ENCODE data around the gene LONP2. TPM values are rescaled to one million over a fixed set of nuclear protein-coding genes. Genes with fewer than 3 reads are reported as not detected.

Gene LONP2
- polyA plus RNA-seq, 1 donor from 2014 or later, result 38.6 TPM

DNA sequence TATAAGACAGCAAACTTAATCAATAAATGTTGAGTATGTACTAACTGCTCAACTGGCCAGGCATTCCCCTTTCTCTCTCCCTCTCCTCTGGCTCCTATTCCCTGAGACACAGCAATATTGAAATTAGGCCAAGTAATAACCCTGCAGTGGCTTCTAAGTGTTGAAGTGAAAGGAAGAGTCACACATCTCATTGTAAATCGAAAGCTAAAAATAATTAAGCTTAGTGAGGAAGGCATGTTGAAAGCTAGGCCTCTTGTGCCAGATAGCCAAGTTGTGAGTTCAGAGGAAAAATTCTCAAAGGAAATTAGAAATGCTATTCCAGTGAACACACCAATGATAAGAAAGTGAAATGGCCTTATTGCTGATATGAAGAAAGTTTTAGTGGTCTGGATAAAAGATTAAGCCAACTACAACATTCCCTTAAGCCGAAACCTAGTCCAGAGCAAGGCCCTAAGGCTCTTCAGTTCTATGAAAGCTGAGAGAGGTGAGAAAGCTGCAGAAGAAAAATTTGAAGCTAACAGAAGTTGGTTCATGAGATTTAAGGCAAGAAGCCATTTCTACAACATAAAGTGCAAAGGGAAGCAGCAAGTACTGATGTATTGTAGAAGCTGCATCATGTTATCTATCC, 38.6 kb downstream of the LONP2 start:
- no peak overlapping the region for H3K4me2 ChIP-seq (ENCODE audit: low read length)
- TF ChIP-seq, protein P1, sequence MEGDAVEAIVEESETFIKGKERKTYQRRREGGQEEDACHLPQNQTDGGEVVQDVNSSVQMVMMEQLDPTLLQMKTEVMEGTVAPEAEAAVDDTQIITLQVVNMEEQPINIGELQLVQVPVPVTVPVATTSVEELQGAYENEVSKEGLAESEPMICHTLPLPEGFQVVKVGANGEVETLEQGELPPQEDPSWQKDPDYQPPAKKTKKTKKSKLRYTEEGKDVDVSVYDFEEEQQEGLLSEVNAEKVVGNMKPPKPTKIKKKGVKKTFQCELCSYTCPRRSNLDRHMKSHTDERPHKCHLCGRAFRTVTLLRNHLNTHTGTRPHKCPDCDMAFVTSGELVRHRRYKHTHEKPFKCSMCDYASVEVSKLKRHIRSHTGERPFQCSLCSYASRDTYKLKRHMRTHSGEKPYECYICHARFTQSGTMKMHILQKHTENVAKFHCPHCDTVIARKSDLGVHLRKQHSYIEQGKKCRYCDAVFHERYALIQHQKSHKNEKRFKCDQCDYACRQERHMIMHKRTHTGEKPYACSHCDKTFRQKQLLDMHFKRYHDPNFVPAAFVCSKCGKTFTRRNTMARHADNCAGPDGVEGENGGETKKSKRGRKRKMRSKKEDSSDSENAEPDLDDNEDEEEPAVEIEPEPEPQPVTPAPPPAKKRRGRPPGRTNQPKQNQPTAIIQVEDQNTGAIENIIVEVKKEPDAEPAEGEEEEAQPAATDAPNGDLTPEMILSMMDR (IDR thresholded peaks at IDR 0.05; ENCODE audit: poor library complexity, severe bottlenecking), result no peak
- TF ChIP-seq POLR2AphosphoS5 (IDR thresholded peaks at IDR 0.05), result no peak
- no peak for TF ChIP-seq EP300 (conservative IDR thresholded peaks at IDR 0.05; ENCODE audit: poor library complexity, severe bottlenecking)
- no peak for TF ChIP-seq EZH2 (IDR thresholded peaks at IDR 0.05; ENCODE audit: borderline replicate concordance, insufficient read depth, low read length, poor library complexity, severe bottlenecking)
- no peak for TF ChIP-seq RAD21 (conservative IDR thresholded peaks at IDR 0.05)
- no peak for TF ChIP-seq TAF1 (IDR thresholded peaks at IDR 0.05; ENCODE audit: low read depth)
- TF ChIP-seq MXI1 (conservative IDR thresholded peaks at IDR 0.05; ENCODE audit: poor library complexity, severe bottlenecking), result no peak
- TF ChIP-seq SMC3 (conservative IDR thresholded peaks at IDR 0.05; ENCODE audit: poor library complexity), result no peak
- TF ChIP-seq, protein P2, sequence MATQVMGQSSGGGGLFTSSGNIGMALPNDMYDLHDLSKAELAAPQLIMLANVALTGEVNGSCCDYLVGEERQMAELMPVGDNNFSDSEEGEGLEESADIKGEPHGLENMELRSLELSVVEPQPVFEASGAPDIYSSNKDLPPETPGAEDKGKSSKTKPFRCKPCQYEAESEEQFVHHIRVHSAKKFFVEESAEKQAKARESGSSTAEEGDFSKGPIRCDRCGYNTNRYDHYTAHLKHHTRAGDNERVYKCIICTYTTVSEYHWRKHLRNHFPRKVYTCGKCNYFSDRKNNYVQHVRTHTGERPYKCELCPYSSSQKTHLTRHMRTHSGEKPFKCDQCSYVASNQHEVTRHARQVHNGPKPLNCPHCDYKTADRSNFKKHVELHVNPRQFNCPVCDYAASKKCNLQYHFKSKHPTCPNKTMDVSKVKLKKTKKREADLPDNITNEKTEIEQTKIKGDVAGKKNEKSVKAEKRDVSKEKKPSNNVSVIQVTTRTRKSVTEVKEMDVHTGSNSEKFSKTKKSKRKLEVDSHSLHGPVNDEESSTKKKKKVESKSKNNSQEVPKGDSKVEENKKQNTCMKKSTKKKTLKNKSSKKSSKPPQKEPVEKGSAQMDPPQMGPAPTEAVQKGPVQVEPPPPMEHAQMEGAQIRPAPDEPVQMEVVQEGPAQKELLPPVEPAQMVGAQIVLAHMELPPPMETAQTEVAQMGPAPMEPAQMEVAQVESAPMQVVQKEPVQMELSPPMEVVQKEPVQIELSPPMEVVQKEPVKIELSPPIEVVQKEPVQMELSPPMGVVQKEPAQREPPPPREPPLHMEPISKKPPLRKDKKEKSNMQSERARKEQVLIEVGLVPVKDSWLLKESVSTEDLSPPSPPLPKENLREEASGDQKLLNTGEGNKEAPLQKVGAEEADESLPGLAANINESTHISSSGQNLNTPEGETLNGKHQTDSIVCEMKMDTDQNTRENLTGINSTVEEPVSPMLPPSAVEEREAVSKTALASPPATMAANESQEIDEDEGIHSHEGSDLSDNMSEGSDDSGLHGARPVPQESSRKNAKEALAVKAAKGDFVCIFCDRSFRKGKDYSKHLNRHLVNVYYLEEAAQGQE (IDR thresholded peaks at IDR 0.05; ENCODE audit: borderline replicate concordance), result no peak
- H3K9ac ChIP-seq (ENCODE audit: low read length), result no peak overlapping the region
- H3K27me3 ChIP-seq (ENCODE audit: insufficient read depth, low read depth, low read length), result no peaks in the 10 kb centered on the region
- H3K36me3 ChIP-seq (ENCODE audit: insufficient read depth, low read length), result peaks cover 15% of the 10 kb centered on the region
- H3K9me2 ChIP-seq (ENCODE audit: insufficient read depth, low read length), result no peaks in the 10 kb centered on the region
- H3F3A ChIP-seq (ENCODE audit: insufficient read depth, low read length, poor library complexity, severe bottlenecking), result no peaks in the 10 kb centered on the region
- no peaks in the 10 kb centered on the region for H3K79me2 ChIP-seq (replicated peaks; ENCODE audit: insufficient read depth, low read length)
- no peak overlapping the region for H3K4me3 ChIP-seq (ENCODE audit: low read length)
- peaks cover 9% of the 10 kb centered on the region for H3K9me3 ChIP-seq (ENCODE audit: low read length)
- H3K27ac ChIP-seq (ENCODE audit: low read length), result no peak overlapping the region
- no peak overlapping the region for H2AFZ ChIP-seq (ENCODE audit: low read depth, low read length)
- no peaks in the 10 kb centered on the region for H4K20me1 ChIP-seq (ENCODE audit: insufficient read depth)

DNA sequence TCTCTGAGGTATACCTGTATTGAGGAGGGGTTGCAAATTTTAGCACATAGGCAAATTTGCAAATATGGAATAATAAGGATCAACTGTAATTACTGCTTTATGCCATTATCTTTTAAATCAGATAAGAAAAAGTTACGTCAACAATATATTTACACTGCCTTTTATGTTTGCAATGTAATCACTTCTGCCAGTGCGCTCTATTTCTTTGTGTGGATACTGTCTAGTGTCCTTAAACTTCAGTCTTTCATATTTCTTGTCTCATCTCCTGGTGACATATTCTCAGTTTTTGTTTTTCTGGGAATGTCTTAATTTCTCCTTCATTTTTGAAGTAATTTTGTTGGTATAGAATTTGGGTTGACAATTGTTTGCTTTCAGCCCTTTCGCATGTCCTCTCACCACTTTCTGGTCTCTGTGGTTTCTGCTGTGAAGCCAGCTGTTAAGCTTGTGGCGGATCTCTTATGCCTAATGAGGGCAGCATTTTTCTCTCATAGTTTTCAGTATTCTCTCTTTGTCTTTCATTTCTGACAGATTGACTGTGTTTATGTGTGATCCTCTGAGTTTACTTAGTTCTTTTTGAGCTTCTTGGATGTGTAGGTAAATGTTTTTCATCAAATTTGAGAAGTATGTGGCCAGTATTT, 40.8 kb downstream of the LONP2 start:
- Histone ChIP-seq H3K27me3 (ENCODE audit: insufficient read depth, low read depth, low read length) (no peaks in the 10 kb centered on the region), H2AFZ (ENCODE audit: low read depth, low read length) (no peak overlapping the region), H4K20me1 (ENCODE audit: insufficient read depth) (no peaks in the 10 kb centered on the region), H3K9me2 (ENCODE audit: insufficient read depth, low read length) (no peaks in the 10 kb centered on the region), H3K4me3 (ENCODE audit: low read length) (no peak overlapping the region), H3K9ac (ENCODE audit: low read length) (no peak overlapping the region), H3K36me3 (ENCODE audit: insufficient read depth, low read length) (peaks cover 15% of the 10 kb centered on the region), H3K79me2 (replicated peaks; ENCODE audit: insufficient read depth, low read length) (no peaks in the 10 kb centered on the region), H3F3A (ENCODE audit: insufficient read depth, low read length, poor library complexity, severe bottlenecking) (no peaks in the 10 kb centered on the region), H3K4me2 (ENCODE audit: low read length) (no peak overlapping the region), H3K9me3 (ENCODE audit: low read length) (peaks cover 9% of the 10 kb centered on the region), H3K27ac (ENCODE audit: low read length) (no peak overlapping the region)
- TF ChIP-seq POLR2AphosphoS5 (IDR thresholded peaks at IDR 0.05), result no peak
- TF ChIP-seq, protein P2 (IDR thresholded peaks at IDR 0.05; ENCODE audit: borderline replicate concordance), result no peak
- no peak for TF ChIP-seq EP300 (conservative IDR thresholded peaks at IDR 0.05; ENCODE audit: poor library complexity, severe bottlenecking)
- no peak for TF ChIP-seq TAF1 (IDR thresholded peaks at IDR 0.05; ENCODE audit: low read depth)
- TF ChIP-seq, protein P1 (IDR thresholded peaks at IDR 0.05; ENCODE audit: poor library complexity, severe bottlenecking), result no peak
- TF ChIP-seq MXI1 (conservative IDR thresholded peaks at IDR 0.05; ENCODE audit: poor library complexity, severe bottlenecking), result no peak
- no peak for TF ChIP-seq RAD21 (conservative IDR thresholded peaks at IDR 0.05)
- TF ChIP-seq EZH2 (IDR thresholded peaks at IDR 0.05; ENCODE audit: borderline replicate concordance, insufficient read depth, low read length, poor library complexity, severe bottlenecking), result no peak
- TF ChIP-seq SMC3 (conservative IDR thresholded peaks at IDR 0.05; ENCODE audit: poor library complexity), result no peak

All from neural cell (in vitro differentiated cells).